DOHH2 (cell line): ENCODE results near the gene MGAT1.

ENCODE experiments used
- CTCF ChIP-seq: fragments of 200-600 bp; sonication (generic); IDR thresholded peaks from one replicate; pipeline ENCODE4 v1.5.1; 2014; ENCODE audit warnings: antibody characterized with exemption, mild to moderate bottlenecking, low read depth, low read length; ENCODE audit not compliant: poor library complexity, severe bottlenecking
- EZH2phosphoT487 ChIP-seq: fragments of 200-600 bp; sonication (generic); IDR thresholded peaks from 2 replicates; pipeline ENCODE4 v1.6.1; 2017; ENCODE audit warnings: borderline replicate concordance, mild to moderate bottlenecking, antibody characterized with exemption, low read length, moderate library complexity, mixed read lengths

GRCh38 chr5:180815293-180815917 is 12.8 kb upstream of the MGAT1 start:
- no peak for TF ChIP-seq EZH2phosphoT487
- no peak for TF ChIP-seq CTCF
